Measurements from ENCODE around the gene ATP23. TPM values are rescaled to one million over a fixed set of nuclear protein-coding genes. Genes with fewer than 3 reads are reported as not detected.

The ATP23 gene
- total RNA-seq, 1 donor from 2014 or later = 7.6 TPM

DNA sequence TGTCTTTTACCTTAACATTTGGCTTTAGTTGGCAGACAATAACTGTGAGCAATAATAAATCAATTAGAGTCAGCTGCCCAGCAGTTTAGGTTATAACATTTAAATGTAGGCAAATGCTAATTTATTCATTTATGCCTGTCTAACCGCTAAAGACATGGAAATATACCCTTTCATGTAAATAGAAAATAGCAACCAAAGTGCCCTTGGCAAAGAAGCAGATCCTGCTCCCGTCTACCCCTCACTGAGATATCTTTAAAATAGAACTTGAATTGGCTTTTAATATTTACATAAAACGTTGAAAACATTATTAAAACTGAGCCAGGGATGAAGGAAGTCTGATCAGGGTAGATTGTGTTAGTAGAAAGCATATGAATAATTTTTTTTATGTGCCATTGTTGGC is 67.3 kb downstream of the ATP23 start:
- intact Hi-C loops (cut with DNase I) = no loop called here
- ATAC-seq (ENCODE audit: poor library complexity) (no peak), DNase-seq (no peak)

Other genes with a start within 250 kb of the ATP23 start
- 102 TPM for gene OS9, start 247.4 kb upstream of the ATP23 start, total RNA-seq
- 6.6 TPM for gene AGAP2, start 202.8 kb upstream of the ATP23 start, total RNA-seq
- gene TSPAN31, start 196.5 kb upstream of the ATP23 start, total RNA-seq = 27.5 TPM
- 41.1 TPM for gene CDK4, start 189.3 kb upstream of the ATP23 start, total RNA-seq
- 12.2 TPM for gene MARCHF9, start 186.5 kb upstream of the ATP23 start, total RNA-seq
- gene CYP27B1, start 174.5 kb upstream of the ATP23 start, total RNA-seq = not detected
- gene METTL1, start 169.5 kb upstream of the ATP23 start, total RNA-seq = 7.2 TPM
- 1.2 TPM for gene EEF1AKMT3, start 169.0 kb upstream of the ATP23 start, total RNA-seq
- 49.5 TPM for gene TSFM, start 158.8 kb upstream of the ATP23 start, total RNA-seq
- gene AVIL, start 122.8 kb upstream of the ATP23 start, total RNA-seq = 2.1 TPM
- 99.5 TPM for gene CTDSP2, start 94.8 kb upstream of the ATP23 start, total RNA-seq

Measured in Right ventricle myocardium superior (tissue), 1 donor.